GM21717 (cell line): ENCODE measurements around the gene GLCCI1.
"Not testable (repeated sequence)": the region's sequence is repeated elsewhere in the genome, so short reads cannot be mapped to it uniquely, and the experiment has no call there.

Experiments used
- ATAC-seq: cut with Tn5 transposase; IDR thresholded peaks from one replicate; pipeline ENCODE4 v1.9.1; 2021; ENCODE audit warnings: mild to moderate bottlenecking, moderate library complexity; ENCODE audit not compliant: unreplicated experiment

Gene GLCCI1

DNA sequence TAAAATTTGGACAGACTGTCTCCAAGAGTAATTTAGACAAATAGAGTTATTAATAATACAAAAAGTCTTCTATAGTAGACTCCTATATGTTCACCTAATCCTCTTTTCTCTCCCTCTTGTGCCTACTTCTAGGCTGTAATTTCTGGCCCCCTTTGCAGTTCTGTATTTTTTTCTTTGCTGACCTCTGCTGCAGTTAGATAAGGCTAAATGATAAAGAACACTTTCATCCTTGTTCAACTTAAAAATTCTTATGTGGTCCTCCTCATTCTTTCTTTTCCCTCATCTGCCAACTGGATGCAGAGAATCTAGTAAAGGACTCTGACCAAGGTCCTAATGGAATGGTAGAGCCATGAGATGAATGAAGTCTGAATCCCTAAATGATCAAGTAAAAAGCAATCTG lies 20.1 kb downstream of the GLCCI1 start:
- ATAC-seq: no peak

DNA sequence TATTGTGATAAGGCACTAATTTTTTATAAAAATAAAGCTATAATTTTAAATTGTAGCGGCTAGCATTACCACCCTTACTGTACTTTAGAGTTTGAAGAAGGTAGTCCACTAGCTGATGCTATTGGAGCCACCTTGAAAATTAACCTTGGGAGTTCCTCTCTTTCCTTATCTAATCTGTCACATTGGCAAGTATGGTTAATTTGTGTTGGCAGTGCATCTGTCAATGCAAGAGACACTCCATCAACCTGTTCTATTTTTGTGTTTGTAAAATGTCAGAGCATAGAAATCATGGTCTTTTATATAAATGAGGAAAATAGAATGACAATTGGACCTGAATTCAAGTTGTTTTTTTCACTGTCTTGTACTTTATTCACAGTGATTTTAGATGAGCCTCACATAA lies 20.5 kb downstream of the GLCCI1 start:
- ATAC-seq: no peak

DNA sequence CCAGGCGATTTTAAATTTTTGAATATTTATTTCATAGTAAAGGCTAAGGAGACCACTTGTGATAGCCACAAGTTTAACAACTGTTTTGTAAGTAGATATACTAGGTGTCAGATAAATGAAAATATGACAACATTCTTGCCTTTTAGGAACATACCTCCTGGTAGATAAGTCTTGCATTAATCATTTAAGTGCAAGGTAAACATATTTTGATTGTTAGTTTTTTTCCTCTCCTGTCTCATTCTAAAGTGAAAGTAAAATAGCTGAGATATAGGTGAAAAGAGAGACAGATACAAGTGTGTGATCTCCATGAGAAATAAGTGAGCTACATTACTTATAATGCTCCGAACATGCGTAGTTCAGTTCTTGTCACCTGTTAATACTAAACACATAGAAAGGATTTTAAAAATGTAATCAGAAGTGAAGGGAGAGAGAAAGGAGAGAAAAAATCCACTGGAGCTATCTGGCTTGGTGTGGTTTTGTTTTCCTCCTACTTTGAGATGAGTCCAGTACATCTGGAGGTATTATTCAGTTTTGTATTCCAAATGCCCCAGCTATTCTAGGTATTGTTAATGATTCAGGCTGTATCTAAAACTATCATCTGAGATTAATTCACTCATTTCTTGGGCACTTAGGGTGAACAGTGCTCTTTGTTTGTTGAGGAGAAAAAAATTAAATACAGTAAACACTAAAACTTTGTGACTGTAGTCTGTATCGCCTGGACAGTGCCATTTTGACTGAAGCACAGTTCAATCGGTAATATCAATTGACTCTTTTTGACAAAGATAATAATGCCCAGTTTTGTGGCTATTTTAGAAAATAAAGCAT lies 21.2 kb downstream of the GLCCI1 start:
- ATAC-seq: no peak

DNA sequence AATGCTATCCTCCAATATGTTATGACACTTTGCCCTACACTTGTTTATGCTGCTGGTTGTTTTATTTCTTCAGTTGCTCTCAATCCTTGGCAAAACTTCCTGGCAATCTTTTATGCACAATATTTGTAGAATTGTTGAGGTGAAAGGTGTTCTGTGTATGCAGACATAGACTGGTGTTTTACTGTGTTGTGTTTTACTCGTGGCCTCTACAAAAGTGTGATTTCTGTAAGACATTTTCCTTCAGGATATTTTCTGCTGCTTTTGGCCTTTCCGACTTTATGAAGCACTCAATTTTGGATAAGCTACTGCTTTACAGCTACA lies 21.8 kb downstream of the GLCCI1 start:
- no peak for ATAC-seq

DNA sequence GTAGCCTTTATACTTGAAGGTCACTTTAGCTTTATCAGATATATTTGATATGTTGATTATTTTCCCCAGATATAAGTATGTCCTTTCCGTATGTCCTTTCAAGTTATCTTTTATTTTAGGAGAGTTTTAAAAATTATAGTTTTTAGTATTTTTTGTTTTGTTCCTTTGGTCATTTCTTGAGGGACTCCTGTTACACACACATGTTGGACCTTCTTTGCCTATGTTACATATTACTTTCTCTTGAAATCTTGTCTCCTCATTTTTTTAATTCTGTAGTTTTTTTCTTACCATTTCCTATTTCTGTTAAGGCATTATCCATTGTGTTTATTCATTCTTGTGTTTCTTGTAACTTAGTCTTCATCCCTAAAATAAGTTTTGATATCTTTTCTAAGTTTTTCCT lies 23.9 kb downstream of the GLCCI1 start:
- no peak for ATAC-seq

DNA sequence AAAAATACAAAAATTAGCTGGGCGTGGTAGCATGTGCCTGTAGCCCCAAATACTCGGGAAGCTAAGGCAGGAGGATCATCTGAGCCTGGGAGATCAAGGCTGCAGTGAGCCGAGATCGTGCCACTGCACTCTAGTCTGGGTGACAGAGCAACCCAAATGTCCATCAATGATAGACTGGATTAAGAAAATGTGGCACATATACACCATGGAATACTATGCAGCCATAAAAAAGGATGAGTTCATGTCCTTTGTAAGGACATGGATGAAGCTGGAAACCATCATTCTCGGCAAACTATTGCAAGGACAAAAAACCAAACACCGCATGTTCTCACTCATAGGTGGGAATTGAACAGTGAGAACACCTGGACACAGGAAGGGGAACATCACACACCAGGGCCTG lies 26.8 kb downstream of the GLCCI1 start:
- not testable (repeated sequence) for ATAC-seq

DNA sequence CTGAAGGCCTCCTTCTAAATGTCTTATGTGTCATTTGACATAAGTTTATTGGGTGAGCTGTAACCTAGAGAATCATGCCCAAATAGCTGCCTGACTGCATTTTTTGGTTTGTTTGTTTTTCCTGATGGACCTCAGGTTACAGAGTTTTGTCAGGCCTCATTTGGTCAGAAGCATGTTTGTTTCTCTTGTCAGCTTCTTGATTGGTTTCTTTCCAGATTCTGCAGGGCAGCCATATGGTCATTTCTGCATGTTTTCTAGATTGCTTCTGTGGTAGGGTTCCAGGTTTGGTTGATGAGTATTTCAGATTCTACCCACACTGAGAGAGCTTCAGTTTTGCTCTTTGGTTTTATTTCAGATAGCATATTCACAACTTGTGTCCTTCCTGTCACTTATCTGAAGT lies 28.0 kb downstream of the GLCCI1 start:
- no peak for ATAC-seq

DNA sequence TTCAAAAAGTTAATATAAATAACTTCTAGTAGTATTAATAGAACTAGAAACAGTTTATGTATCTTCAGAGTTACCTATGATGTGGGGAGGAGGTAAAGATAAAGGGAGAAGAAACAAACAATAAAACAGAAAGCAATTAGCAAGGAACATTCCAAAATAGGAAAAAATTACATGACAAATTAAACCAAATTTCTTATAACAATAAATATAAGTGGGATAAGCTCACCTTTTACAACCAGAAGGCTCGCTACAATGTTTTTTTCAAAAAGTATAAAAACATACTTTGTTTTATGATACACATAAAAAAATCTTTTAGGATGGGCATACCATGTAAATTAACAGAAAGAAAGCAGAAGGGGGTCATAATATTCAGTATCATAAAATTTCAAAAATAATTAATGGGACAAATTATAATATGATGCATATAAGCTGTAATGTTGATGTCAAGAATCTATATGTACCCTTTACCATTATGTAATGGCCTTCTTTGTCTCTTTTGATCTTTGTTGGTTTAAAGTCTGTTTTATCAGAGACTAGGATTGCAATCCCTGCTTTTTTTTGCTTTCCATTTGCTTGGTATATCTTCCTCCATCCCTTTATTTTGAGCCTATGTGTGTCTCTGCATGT lies 31.8 kb downstream of the GLCCI1 start:
- no peak for ATAC-seq

DNA sequence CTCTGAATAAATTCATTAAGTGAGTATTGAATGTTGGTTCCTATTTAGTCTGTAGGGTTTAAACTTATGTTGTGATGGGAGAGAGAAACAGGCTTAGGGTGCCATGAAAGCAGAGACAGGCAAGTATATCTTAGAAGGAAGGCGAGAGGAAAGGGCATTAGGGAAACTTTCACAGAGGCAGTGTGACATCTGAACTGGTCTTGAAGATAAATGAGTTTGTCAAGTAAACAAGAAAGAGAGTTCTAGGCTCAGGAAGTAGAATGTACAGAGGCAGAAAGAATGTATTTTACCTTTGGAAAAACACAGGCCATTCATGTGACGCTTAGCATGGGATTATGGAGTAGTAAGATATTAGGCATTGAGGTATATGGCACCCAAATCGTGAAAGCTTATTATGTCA lies 34.5 kb downstream of the GLCCI1 start:
- ATAC-seq: no peak

DNA sequence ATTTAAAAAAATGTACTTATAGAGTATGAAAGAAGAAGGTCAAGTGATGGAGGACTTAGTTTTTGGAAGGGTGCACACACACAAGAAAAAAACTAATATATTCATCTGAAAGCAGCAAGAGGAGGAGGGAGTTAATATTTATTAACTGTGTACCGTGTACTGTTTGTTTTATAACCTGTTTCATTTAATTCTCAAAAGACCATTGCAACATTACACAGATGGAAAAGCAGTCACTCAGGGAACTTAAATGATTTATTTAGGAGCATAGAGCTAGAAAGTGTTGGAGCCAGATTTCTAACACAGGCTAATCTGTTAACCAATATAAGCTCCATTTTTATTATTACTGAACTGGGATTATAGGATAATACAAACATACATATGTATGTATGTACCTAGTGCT lies 36.7 kb downstream of the GLCCI1 start:
- no peak for ATAC-seq

DNA sequence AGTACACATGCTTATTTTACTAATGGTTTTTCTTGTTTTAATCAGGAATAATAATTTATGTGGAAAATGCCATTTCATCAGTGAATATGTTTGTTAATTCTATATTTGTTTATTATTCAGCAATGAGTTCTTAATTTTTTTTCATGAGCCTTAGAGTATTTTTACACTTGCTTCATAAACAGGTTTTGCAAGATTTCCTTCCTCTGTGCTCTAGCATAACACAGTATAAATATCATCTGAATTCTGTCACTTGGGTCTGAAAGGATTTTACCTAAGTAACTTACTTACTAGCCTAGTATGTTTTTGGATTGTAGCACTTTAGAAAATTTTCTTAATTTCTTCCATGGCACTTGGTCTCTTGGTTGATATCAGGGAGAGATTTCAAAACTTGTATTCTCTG lies 45.8 kb downstream of the GLCCI1 start:
- ATAC-seq: no peak

DNA sequence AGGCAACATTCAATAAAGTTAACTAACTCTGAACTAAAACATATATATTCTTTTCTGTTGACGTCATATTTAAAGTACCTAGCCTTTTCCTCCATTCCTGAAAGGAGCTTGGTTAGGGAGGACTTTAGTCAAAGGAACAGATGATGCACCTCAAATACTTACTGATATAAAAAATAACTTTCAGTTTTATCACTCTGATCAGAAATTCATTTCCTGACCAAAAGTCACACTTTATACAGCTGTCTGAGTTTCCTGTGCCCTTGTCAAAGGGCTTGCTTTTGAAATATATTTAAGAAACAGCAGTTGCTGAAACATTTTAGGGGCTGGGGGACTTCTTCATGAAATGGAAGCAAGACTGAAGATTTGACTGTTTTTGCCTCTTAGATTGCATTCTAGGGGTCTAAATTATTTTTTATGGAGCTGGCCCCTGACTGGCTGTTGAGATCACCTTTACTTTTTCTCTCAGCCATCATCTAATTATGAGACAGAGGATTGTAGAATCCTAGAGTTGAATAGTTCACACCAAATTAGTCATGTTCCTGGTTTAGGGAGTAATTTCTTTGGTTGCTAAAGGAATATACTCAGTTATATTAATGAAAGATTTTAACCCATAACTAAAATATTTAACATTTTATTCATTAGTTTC lies 46.6 kb downstream of the GLCCI1 start:
- no peak for ATAC-seq

DNA sequence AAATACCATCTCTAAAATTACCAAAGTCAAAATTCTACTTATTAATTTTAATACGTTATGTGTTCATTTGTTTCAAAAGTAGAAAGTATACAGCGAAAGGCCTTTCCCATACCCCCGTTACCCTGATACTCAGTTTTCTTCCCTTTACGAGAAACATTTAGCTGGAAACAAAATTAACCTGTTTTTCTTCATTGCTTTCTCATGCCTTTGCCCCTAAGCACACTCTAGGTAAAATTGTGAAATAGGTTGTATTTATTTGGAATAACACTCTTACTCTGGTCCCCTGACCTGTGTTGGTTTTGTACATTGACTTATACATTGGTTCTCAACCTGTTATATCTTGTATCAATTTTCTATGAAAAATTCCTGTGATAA lies 47.1 kb downstream of the GLCCI1 start:
- ATAC-seq: no peak

DNA sequence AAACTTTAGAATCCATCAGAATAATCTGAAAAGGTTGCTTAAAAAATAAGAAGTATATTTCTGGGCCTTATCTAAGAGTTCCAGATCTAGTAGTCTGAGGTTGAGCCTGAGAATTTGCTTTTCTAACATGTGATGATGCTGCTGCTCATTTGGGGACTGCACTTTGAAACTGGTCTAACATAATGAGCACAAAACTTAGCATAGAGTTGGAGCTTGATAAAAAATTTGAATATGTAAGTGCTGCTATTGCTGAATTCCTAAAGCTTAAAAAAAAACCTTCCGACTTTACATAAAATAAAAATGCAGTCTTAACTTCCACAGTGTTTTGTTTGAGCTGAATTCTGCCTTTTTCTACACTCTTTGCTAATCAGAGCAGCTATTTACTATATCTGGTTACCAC lies 48.8 kb downstream of the GLCCI1 start:
- ATAC-seq: no peak

DNA sequence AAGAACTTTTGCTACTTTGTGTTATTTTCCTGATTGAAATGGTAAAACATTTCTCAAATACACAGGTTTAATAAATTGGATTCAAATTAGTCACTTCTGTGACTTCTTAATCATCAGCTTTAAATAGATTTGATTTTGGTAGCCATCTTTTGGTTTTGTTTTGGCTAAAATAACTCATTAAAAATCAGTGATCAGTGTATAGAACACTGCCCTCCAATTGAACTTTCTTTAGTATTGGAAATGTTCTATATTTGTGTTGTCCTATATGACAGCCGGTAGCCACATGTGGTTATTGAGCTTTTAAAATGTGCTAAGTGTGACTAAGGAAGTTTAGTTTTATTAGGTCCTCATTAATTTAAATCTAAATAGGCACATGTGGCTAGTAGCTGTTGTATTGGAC lies 50.4 kb downstream of the GLCCI1 start:
- no peak for ATAC-seq

DNA sequence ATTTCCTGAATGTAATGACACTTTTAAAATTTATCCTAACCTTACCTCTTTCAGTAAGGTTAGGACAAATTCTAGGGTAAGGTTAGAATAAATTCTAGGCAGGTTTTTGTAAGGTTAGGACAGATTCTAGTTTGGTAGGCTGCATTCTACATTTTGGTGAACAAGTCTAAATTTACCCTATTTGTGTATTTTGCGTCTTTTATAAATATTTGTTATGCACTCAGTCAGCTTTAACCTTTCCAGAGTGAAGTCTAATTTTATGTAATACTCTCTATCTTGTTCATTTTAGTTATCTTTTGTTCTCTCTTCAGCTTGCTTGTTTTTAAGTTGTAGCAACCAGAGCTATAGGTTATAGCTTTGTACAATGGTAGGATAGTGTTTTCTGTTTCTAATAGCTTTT lies 54.0 kb downstream of the GLCCI1 start:
- no peak for ATAC-seq

DNA sequence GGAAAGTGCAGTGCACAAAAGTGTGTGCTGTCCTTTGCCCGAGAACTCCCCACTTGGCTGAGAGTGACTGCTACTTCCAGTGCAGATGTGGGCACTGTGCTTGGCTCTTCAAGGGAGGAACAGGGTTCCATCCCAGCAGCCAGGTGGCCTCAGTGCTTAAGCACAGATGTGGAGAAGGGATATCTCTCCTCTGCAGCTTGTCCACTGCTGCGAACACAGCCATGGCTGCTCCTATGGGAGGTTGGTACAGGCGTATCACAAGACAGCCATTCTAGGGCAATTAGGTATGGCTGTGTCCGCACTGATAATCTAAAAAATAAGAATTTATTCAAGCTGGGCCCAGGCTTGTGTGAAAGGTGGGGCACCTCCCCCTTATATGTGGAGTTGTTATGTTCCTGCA lies 66.6 kb downstream of the GLCCI1 start:
- no peak for ATAC-seq

DNA sequence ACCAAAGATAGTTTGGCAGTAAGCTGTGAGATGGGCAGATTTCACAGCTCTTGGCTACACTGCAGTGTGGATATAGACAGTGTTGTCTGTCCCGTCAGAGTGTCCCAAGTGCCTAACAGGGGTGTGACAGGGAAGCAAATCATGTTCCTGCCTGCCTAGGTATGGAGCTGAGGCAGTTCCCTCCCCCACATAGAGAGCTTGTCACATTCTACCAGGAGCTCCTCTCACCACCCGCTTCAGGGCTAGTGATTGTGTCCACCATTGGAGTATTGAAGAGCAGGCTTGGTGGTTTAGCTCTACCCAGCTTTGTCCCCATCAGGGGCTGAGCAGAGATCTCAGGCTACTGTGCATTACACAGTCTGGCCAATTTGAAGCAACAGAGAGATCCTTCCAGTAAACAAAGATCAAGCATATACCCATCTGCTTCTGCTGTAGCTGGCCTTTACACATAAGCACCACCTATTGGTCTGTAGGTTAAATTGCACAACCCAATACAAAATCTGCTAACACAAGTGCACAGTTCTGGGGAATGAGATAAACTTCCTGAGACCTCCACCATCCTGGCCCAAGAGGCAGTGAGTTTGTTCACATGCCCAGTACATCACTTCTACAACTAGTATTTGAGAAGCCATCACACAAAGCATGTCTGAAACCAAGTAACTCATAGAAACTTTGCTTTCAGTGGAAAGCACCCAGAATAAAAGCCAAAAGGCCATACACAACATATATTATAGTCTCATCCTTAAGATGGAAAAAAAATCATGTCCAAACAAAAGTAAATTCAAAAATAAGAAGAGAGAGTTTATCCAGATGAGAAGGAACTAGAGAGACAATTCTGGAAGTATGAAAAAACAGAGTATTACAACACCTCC lies 67.3 kb downstream of the GLCCI1 start:
- ATAC-seq: no peak

DNA sequence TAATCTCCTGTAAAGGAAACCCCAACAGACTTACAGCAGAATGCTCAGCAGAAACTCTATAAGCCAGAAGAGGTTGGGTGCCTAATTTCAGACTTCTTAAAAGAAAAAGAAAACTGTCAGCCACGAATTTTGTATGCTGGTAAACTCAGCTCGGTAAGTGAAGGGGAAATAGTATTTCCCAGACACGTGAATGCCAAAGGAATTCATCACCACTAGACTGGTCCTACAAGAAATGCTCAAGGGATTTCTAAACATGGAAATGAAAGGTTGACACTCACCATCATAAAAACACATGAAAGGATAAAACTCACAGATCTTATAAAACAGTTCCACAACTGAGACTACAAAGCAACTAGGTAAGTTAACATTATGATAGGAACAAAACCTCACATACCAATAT lies 68.6 kb downstream of the GLCCI1 start:
- no peak for ATAC-seq

DNA sequence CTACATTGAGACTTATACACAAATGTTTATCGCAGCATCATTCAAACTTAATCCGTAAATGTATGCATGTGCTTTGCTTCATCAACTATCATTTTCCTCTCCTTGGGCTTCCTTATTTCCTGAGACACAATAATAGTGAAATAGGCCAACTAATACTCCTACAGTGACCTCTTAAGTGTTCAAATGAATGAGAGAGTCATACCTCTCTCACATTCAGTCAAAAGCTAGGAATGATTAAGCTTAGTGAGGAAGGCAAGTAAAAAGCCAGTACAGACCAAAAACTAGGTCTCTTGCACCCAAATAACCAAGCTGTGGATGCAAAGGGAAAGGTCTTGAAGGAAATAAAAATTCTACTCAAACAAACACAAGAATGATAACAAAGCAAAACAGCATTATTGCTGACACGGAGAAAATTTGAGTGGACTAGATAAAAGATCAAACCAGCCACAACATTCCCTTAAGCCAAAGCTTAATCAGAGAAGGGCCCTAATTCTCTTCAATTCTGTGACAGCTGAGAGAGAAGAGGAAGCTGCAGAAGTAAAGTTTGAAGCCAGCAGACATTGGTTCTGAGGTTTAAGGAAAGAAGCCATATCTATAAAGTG lies 72.3 kb downstream of the GLCCI1 start:
- no peak for ATAC-seq
